GM19372 (cell line): ENCODE results near the gene SPEM2.

ENCODE experiments used
- ATAC-seq: cut with Tn5 transposase; IDR thresholded peaks from one replicate; pipeline ENCODE4 v1.9.1; 2021; ENCODE audit warnings: mild to moderate bottlenecking, low read depth, moderate library complexity; ENCODE audit not compliant: unreplicated experiment

Gene SPEM2

GRCh38 chr17:7440113-7440833 is 14.9 kb downstream of the SPEM2 start:
- no peak for ATAC-seq

GRCh38 chr17:7440834-7441195 is 15.4 kb downstream of the SPEM2 start:
- no peak for ATAC-seq

- ATAC-seq = no peak
These were observed 15.8 kb downstream of the SPEM2 start for GRCh38 chr17:7441266-7441665.

GRCh38 chr17:7442142-7442541 is 16.7 kb downstream of the SPEM2 start:
- no peak for ATAC-seq

- ATAC-seq = no peak
These were observed 18.4 kb downstream of the SPEM2 start for GRCh38 chr17:7443499-7444485.

GRCh38 chr17:7444682-7445618 is 19.5 kb downstream of the SPEM2 start, which contains the start of gene CHRNB1:
Gene CHRNB1, plus strand, starts transcription at chr17:7445061. Its CDS starts 67 bp downstream, at chr17:7445128.
- no peak for ATAC-seq

- no peak for ATAC-seq
These were observed 20.2 kb downstream of the SPEM2 start for GRCh38 chr17:7445619-7445968.

GRCh38 chr17:7448461-7448860 is 23.0 kb downstream of the SPEM2 start:
- ATAC-seq = no peak

GRCh38 chr17:7459961-7460545 is 34.6 kb downstream of the SPEM2 start:
- ATAC-seq = no peak

- no peak for ATAC-seq
These were observed 35.6 kb downstream of the SPEM2 start for GRCh38 chr17:7460850-7461660.

GRCh38 chr17:7462474-7463371 is 37.3 kb downstream of the SPEM2 start:
- no peak for ATAC-seq

GRCh38 chr17:7463372-7463846 is 38.0 kb downstream of the SPEM2 start:
- no peak for ATAC-seq

GRCh38 chr17:7464081-7464480 is 38.7 kb downstream of the SPEM2 start:
- ATAC-seq = no peak

- ATAC-seq = no peak
These were observed 40.3 kb downstream of the SPEM2 start for GRCh38 chr17:7465597-7466275.

GRCh38 chr17:7466318-7466638 is 40.9 kb downstream of the SPEM2 start:
- no peak for ATAC-seq

GRCh38 chr17:7466639-7467341 is 41.4 kb downstream of the SPEM2 start:
- ATAC-seq = no peak

GRCh38 chr17:7467498-7467897 is 42.1 kb downstream of the SPEM2 start:
- no peak for ATAC-seq
